H1 (cell line): ENCODE data around the gene CDH10. TPM values are rescaled to one million over a fixed set of nuclear protein-coding genes. Genes with fewer than 3 reads are reported as not detected.

Experiments used
- BACH1 ChIP-seq: IDR thresholded peaks from 2 replicates; pipeline ENCODE4 v1.6.1; 2012; ENCODE audit warnings: low read length, improper control_type of control experiment
- CTBP2 ChIP-seq: IDR thresholded peaks from 2 replicates; pipeline ENCODE4 v1.7.0; 2011; ENCODE audit warnings: borderline replicate concordance, mild to moderate bottlenecking, moderate library complexity, mixed read lengths, low read length; ENCODE audit not compliant: insufficient read depth, insufficient read length
- EGR1 ChIP-seq: IDR thresholded peaks from 2 replicates; pipeline ENCODE4 v1.6.1; 2011; ENCODE audit warnings: low read depth, low read length, borderline replicate concordance
- KDM4A ChIP-seq: IDR thresholded peaks from one replicate; pipeline ENCODE4 v1.7.1; 2012; ENCODE audit warnings: low read depth, mild to moderate bottlenecking, moderate library complexity, low read length, inconsistent platforms; ENCODE audit not compliant: severe bottlenecking
- MAFK ChIP-seq: IDR thresholded peaks from 2 replicates; pipeline ENCODE4 v1.6.1; 2012; ENCODE audit warnings: low read depth, mild to moderate bottlenecking, improper control_type of control experiment, low read length
- POU5F1 ChIP-seq: IDR thresholded peaks from 2 replicates; pipeline ENCODE4 v1.6.1; 2011; ENCODE audit warnings: low read depth, mild to moderate bottlenecking, low read length, moderate library complexity
- RBBP5 ChIP-seq: IDR thresholded peaks from 2 replicates; pipeline ENCODE4 v1.7.1; 2012; ENCODE audit warnings: low read depth, mild to moderate bottlenecking, inconsistent platforms, low read length, moderate library complexity, borderline replicate concordance
- RNF2 ChIP-seq: fragments of 200-900, 300-1000 bp; sonication (generic); IDR thresholded peaks from 2 replicates; pipeline ENCODE4 v1.7.1; 2016; ENCODE audit warnings: borderline replicate concordance, low read depth, mild to moderate bottlenecking, antibody characterized with exemption, low read length; ENCODE audit not compliant: poor library complexity, severe bottlenecking; ENCODE audit errors: missing control alignments
- SP1 ChIP-seq: IDR thresholded peaks from 2 replicates; pipeline ENCODE4 v1.6.1; 2011; ENCODE audit warnings: low read depth, low read length
- polyA plus RNA-seq, 7 experiments: library from polyadenylated mRNA; depleted of rRNA in 3 of 7; stranded (reverse) in 5 of 7; unstranded in 2 of 7; fragments of >200 nt in 5 of 7; fragments of 200-250 nt in 2 of 7; gene quantifications; 1 replicate in 5 of 7; 2 replicates in 1 of 7; 4 replicates in 1 of 7; pipeline versions ENCODE4 v1.2.1 to v1.2.3, GENCODE V29; 2011 to 2013; ENCODE audit warnings: missing spikeins in 2 of 7, mixed read lengths in 2 of 7
- total RNA-seq: library from RNA; stranded (reverse); fragmentation: NEBNext Ultra II Directional; extraction: Animal tissue kit (Norgen Biotek cat#: 25700); gene quantifications from 2 replicates; pipeline ENCODE4 v1.2.1, GENCODE V29; 2021

Gene CDH10
- total and polyA plus RNA-seq, 2 of the 8 experiments (the other 6 are each of a cell fraction or from before 2014, with no cell fraction given): 0.11 TPM; not detected in 1

DNA sequence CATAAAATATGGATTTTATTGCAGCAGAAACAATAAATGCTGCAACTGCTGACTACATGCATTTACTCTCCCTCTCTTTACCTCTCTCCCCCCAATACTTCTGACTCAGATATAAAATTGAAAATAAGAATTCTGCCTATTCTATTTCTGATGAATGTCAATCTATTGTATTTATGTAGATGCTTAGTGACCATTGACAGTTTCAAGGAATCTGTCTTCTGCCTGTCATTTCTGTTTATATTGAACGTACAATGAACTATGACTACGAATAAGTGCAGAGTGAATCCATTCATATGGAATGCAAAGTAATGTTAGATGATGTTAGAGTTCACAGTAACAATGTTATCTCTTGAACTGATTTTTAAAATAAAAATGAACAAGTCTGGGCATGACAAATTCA, 898 bp downstream of the CDH10 start (continued):
- TF ChIP-seq EGR1: no peak
- no peak for TF ChIP-seq RBBP5
- TF ChIP-seq MAFK: no peak
- TF ChIP-seq CTBP2: no peak
- TF ChIP-seq BACH1: no peak
- no peak for TF ChIP-seq SP1
- no peak for TF ChIP-seq POU5F1
- TF ChIP-seq KDM4A: no peak
- no peak for TF ChIP-seq RNF2
